Esophagus squamous epithelium (tissue), 5 donors: ENCODE results near the gene DCHS1. TPM values are rescaled to one million over a fixed set of nuclear protein-coding genes. Genes with fewer than 3 reads are reported as not detected.

Source experiments
- DNase-seq: peaks from one replicate; lab custom pipeline; 2025; lab: John Stamatoyannopoulos, UW
- H3K27ac ChIP-seq, 4 donors: fragments of 200-600 bp; sonication (generic); one replicate each; pipeline ENCODE4 v1.5.1; 2016 to 2019; ENCODE audit warnings: mild to moderate bottlenecking in 1 of 4
- H3K27me3 ChIP-seq, 4 donors: fragments of 200-600 bp; sonication (generic); 1 replicate in 3 of 4; 2 replicates in 1 of 4; pipeline versions ENCODE4 v1.5.1 to v1.6.0; 2017 to 2021; ENCODE audit warnings: antibody characterized with exemption in 1 of 4
- H3K36me3 ChIP-seq, 3 donors: fragments of 200-600 bp; sonication (generic); one replicate each; pipeline ENCODE4 v1.5.1; 2016 to 2019
- H3K4me1 ChIP-seq, 3 donors: fragments of 200-600 bp; sonication (generic); one replicate each; pipeline ENCODE4 v1.5.1; 2017 to 2019
- H3K4me3 ChIP-seq, 4 donors: fragments of 200-600 bp; sonication (generic); 1 replicate in 3 of 4; 2 replicates in 1 of 4; pipeline ENCODE4 v1.5.1; 2016 to 2019; ENCODE audit warnings: mild to moderate bottlenecking in 2 of 4, moderate library complexity in 1 of 4
- H3K9me3 ChIP-seq, 3 donors: fragments of 200-600 bp; sonication (generic); one replicate each; pipeline ENCODE4 v1.5.1; 2016 to 2019
- CTCF ChIP-seq, 6 experiments: fragments of 450-650 bp in 4 of 6; fragments of 200-600 bp in 2 of 6; sonication (generic) in 2 of 6; IDR thresholded peaks; one replicate each; pipeline ENCODE4 v1.5.1; 2016 to 2019; ENCODE audit warnings: antibody characterized with exemption in 6 of 6, mild to moderate bottlenecking in 4 of 6, moderate library complexity in 4 of 6
- POLR2A ChIP-seq, 4 donors: fragments of 450-650 bp; IDR thresholded peaks; one replicate each; pipeline ENCODE4 v1.6.1; 2017; ENCODE audit warnings: antibody characterized with exemption in 4 of 4, mild to moderate bottlenecking in 4 of 4, moderate library complexity in 3 of 4
- WGBS, 2 donors: methylation state at CpG; one replicate each; pipeline ENCODE4 v1.1.5; 2018; 5-methylcytosine and 5-hydroxymethylcytosine counted together
- intact Hi-C: fragments of 100-400 bp; cut with DNase I; formaldehyde crosslinking; loops from one replicate; pipeline ENCODE4 v1.15.0; 2022
- total RNA-seq, 4 donors: library from RNA; depleted of rRNA; stranded (reverse); fragments of >200 nt; gene quantifications; one replicate each; pipeline ENCODE4 v1.1.0, GENCODE V29; 2016
- donor health status: DM: yes; HTN: yes; CAD: no.

Gene DCHS1
- total RNA-seq, 4 donors from 2014 or later, result 1.1 to 9.9 (median 2.3) TPM

GRCh38 chr11:6670202-6670830, 14.7 kb upstream of the DCHS1 start:
- Histone ChIP-seq H3K36me3 (no peaks in the 10 kb centered on the region), H3K4me1 (no peaks in the 10 kb centered on the region), H3K27ac (no peak overlapping the region), H3K4me3 (no peak overlapping the region), H3K9me3 (no peaks in the 10 kb centered on the region), H3K27me3 (no peaks in the 10 kb centered on the region)
- TF ChIP-seq CTCF (IDR thresholded peaks at IDR 0.05) (no peak), POLR2A (IDR thresholded peaks at IDR 0.05) (no peak)
- WGBS, 2 donors, result 76 to 77% methylated on average over 6 of the region's 6 CpGs
- DNase-seq, result no peak
- intact Hi-C loops, result loop anchor here (10.0 kb wide), 1 partner anchor 136 kb away; no protein-coding TSS in a partner anchor

DNA sequence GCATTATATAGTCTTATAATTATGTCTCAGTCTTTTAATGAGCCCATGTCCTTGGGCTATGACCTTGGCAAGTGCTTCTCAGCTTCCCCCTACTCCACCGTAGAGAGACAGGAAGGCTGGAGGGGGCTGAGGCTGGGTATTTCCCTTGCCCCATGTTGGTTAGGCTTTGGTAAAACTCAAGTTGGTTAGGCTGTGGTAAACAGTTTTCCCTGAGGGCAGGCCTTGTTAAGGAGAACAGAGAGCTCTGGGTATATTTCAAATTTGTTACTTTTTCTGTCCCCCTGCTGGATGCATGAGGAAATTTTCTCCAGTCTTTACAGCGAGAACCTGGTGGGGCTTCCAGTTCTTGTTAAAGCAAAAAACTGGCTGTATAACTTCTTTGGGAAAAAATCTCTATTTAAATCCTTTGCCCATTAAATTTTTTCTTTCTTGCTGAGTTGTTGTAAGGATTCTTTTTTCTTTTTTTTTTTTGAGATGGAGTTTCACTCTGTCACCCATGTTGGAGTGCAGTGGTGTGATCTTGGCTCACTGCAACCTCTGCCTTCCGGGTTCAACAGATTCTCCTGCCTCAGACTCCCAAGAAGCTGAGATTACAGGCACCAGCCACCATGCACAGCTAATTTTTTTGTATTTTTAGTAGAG, 12.2 kb upstream of the DCHS1 start:
- Histone ChIP-seq H3K27me3 (no peaks in the 10 kb centered on the region), H3K36me3 (no peaks in the 10 kb centered on the region), H3K4me1 (no peaks in the 10 kb centered on the region), H3K27ac (no peak overlapping the region), H3K9me3 (no peaks in the 10 kb centered on the region), H3K4me3 (no peak overlapping the region)
- WGBS, 2 donors, result 67 to 70% methylated on average over 3 of the region's 3 CpGs
- intact Hi-C loops, result no loop called here
- no peak for DNase-seq
- TF ChIP-seq POLR2A (IDR thresholded peaks at IDR 0.05) (no peak), CTCF (IDR thresholded peaks at IDR 0.05) (peak; percentile 14 to 56 (median 46))

DNA sequence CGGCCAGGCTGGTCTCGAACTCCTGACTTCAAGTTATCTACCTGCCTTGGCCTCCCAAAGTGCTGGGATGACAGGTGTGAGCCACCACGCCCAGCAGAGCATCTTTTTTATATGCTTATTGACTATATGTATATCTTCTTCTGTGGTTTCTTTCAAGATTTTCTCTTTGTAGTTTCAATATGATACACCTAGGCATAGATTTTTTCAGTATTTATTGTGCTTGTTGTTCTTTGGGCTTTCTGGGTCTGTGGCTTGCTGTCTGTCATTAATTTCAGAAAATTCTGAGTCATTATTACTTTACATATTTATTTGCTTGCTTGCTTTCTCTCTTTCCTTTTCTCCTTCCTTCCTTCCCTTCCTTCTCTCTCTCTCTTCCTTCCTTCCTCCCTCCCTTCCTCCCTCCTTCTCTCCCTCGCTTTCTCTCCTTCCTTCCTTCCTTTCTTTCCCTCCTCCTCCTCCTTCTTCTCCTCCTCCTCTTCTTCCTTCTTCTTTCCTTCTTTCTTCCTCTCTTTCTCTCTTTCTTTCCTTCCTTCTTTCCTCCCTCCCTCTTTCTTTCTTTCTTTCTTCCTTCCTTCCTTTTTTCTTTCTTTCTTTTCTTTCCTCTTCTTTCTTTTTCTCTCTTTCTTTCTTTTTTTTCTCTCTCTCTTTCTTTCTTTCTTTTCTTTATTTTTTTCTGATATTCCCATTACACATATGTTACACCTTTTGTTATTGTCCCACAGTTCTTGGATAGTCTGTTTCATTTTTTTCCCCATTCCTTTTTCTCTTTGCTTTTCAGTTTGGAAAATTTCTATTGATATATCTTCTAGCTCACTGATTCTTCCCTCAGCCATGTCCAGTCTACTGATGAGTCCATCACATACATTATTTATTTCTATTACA, 10.9 kb upstream of the DCHS1 start:
- no peak for TF ChIP-seq POLR2A (IDR thresholded peaks at IDR 0.05)
- no peak for TF ChIP-seq CTCF (IDR thresholded peaks at IDR 0.05)

DNA sequence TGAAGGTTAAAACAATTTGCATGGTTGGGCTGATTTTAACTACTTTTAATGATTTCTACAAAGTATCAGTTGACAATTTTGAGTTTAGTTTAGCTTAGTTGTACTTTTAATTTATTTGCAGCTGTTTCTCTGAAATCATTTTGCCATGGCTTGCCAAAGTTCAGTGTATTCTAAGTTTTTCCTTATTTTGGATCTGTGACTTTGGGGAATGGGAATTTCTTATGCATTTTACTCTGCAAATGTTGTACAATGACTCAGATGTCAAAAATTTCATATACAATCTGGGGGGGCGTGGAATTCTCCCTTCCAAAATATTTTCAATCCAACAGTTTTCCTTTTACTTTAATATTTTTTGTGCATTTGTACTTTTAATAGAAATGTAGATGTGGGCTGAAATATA, 8.9 kb upstream of the DCHS1 start:
- intact Hi-C loops, result no loop called here
- TF ChIP-seq CTCF (IDR thresholded peaks at IDR 0.05), result no peak
- no peak for TF ChIP-seq POLR2A (IDR thresholded peaks at IDR 0.05)
- Histone ChIP-seq H3K36me3 (no peaks in the 10 kb centered on the region), H3K4me3 (no peak overlapping the region), H3K9me3 (no peaks in the 10 kb centered on the region), H3K4me1 (no peaks in the 10 kb centered on the region), H3K27ac (no peak overlapping the region), H3K27me3 (no peaks in the 10 kb centered on the region)
- DNase-seq, result no peak
- WGBS, 2 donors, result 0% methylated on average over 1 of the region's 1 CpG

More for the DNA sequence above, 10.9 kb upstream of the DCHS1 start:
- Histone ChIP-seq H3K9me3 (no peaks in the 10 kb centered on the region), H3K27me3 (no peaks in the 10 kb centered on the region), H3K4me1 (no peaks in the 10 kb centered on the region), H3K27ac (no peak overlapping the region), H3K36me3 (no peaks in the 10 kb centered on the region), H3K4me3 (no peak overlapping the region)
- no peak for DNase-seq
- WGBS, 2 donors, result 81 to 86% methylated on average over 4 of the region's 4 CpGs
- intact Hi-C loops, result no loop called here
